ENCODE measurements around the gene ATP1A3.

The ATP1A3 gene

DNA sequence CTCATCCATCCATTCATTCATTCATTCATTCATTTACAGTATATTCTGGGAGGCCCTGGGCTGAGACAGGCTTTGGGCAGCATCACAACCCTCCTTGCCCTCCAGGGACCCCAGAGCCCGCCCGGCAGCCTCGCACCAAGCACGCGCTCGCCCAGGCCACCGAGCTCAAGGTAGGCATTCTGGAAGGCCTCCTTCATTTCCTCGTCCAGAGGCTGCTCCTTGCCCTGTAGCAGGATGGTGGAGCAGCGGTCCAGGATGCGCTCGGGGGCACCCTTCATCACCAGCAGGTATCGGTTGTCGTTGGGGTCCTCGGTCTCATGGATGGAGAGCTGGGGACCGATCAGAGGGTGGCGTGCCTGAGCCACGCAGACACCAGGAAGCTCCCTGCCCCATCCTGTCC is 15.6 kb downstream of the ATP1A3 start:
- TF ChIP-seq, protein P1, sequence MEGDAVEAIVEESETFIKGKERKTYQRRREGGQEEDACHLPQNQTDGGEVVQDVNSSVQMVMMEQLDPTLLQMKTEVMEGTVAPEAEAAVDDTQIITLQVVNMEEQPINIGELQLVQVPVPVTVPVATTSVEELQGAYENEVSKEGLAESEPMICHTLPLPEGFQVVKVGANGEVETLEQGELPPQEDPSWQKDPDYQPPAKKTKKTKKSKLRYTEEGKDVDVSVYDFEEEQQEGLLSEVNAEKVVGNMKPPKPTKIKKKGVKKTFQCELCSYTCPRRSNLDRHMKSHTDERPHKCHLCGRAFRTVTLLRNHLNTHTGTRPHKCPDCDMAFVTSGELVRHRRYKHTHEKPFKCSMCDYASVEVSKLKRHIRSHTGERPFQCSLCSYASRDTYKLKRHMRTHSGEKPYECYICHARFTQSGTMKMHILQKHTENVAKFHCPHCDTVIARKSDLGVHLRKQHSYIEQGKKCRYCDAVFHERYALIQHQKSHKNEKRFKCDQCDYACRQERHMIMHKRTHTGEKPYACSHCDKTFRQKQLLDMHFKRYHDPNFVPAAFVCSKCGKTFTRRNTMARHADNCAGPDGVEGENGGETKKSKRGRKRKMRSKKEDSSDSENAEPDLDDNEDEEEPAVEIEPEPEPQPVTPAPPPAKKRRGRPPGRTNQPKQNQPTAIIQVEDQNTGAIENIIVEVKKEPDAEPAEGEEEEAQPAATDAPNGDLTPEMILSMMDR (conservative IDR thresholded peaks at IDR 0.05; ENCODE audit: low read length) = no peak
- DNase-seq (ENCODE audit: low read depth) = no peak
- H3K4me3 ChIP-seq (ENCODE audit: low read length) = no peak overlapping the region

DNA sequence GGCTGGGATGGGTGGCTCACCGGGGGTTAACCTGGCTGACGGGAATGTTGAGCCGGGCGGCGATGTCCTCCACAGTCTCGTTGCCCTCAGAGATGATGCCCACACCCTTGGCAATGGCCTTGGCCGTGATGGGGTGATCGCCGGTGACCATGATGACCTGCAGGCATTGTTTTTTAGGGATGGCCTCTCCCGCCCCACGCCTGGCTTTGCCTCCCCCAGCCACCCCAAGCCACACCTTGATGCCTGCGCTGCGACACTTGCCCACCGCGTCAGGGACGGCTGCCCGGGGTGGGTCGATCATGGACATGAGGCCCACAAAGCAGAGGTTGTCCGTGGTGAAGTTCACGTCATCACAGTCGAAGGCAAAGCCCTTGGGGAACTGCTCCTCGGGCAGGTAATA is 16.1 kb downstream of the ATP1A3 start:
- TF ChIP-seq, protein P1 (conservative IDR thresholded peaks at IDR 0.05; ENCODE audit: low read length) = no peak
- H3K4me3 ChIP-seq (ENCODE audit: low read length) = no peak overlapping the region
- DNase-seq (ENCODE audit: low read depth) = no peak

- H3K4me3 ChIP-seq (ENCODE audit: low read length) = no peak overlapping the region
- DNase-seq (ENCODE audit: low read depth) = no peak
- TF ChIP-seq, protein P1 (conservative IDR thresholded peaks at IDR 0.05; ENCODE audit: low read length) = no peak
Observed at GRCh38 chr19:41974652-41975051, 19.4 kb downstream of the ATP1A3 start.

GRCh38 chr19:41971363-41971762 is 22.7 kb downstream of the ATP1A3 start:
- no peak overlapping the region for H3K4me3 ChIP-seq (ENCODE audit: low read length)
- no peak for DNase-seq (ENCODE audit: low read depth)
- TF ChIP-seq, protein P1 (conservative IDR thresholded peaks at IDR 0.05; ENCODE audit: low read length) = no peak

- no peak overlapping the region for H3K4me3 ChIP-seq (ENCODE audit: low read length)
- DNase-seq (ENCODE audit: low read depth) = no peak
Observed at GRCh38 chr19:41969772-41970458, 24.1 kb downstream of the ATP1A3 start.

DNA sequence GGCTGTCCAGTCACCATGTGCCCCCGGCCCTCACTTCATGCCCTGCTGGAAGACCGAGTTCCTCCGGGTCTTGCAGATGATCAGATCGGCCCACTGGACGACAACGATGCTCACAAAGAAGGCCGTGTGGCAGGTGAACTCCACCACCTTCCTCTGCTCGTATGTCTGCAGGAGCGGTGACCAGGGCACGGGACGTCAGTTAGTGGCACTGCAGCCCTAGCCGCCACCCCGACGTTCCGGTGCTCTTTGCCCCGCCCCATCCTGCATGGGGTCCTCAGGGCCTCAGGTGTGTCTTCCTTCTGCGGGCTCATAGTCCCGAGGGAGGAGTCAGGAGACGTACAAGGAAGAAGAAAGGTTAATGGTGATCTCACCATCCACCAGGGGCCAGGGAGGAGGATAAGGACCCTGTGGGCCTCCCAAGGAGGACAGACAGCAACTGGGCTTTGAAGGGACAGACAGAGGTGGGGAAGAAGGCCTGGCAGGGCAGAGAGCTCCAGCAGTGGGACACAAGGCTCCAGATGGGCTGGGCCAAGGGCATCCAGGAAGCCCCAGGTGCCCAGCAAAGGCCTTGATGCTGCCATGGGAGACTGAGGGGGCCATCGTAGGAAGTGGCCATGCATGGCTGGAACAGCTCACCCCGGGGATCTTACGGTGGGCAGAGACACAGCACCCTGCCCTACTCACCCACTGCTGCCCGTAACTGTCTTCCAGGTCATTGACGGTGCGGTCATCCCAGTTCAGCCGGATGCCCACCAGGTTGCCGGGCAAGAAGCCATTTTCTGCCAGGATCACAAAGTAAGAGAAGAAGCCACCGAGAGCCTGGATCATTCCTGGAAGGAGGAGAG is 25.1 kb downstream of the ATP1A3 start:
- TF ChIP-seq, protein P1 (conservative IDR thresholded peaks at IDR 0.05; ENCODE audit: low read length) = no peak
- DNase-seq (ENCODE audit: low read depth) = no peak
- H3K4me3 ChIP-seq (ENCODE audit: low read length) = no peak overlapping the region

More at GRCh38 chr19:41969772-41970458, 24.1 kb downstream of the ATP1A3 start:
- TF ChIP-seq, protein P1 (conservative IDR thresholded peaks at IDR 0.05; ENCODE audit: low read length) = no peak
